ENCODE data around the gene CIDEC. TPM values are rescaled to one million over a fixed set of nuclear protein-coding genes. Genes with fewer than 3 reads are reported as not detected.
"Not testable (repeated sequence)": the region's sequence is repeated elsewhere in the genome, so short reads cannot be mapped to it uniquely, and the experiment has no call there.

The CIDEC gene
- total RNA-seq, 6 donors from 2014 or later, result not detected

DNA sequence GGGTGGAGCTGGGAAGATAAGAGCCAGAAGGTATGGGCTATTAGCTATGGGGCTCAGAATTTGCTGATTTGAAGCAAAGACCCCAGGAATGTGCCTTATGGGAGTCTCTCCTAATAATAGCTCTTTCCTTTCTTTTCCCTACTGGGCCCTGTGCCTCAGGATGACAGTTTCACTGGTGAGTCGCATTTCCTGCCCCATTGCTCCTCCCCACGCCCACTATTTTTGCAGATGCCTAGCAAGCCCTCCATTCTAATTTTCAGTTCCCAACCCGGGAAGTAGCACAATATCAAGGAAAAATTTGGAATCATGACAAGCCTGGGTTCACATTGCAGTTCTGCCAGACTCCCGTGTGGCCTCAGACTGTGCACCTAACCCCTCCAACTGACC, 23.2 kb upstream of the CIDEC start:
- H3K27me3 ChIP-seq, result no peaks in the 10 kb centered on the region
- peak overlapping the region in 3 of 4 donors; percentile 37 to 55 (median 48) for H3K4me3 ChIP-seq
- H3K36me3 ChIP-seq, result peaks cover 0 to 5% (median 0%) of the 10 kb centered on the region in 4 donors
- no peaks in the 10 kb centered on the region for H3K9me3 ChIP-seq
- ATAC-seq (ENCODE audit: low FRiP score in 2 of 2) (no peak), DNase-seq (no peak)
- H3K27ac ChIP-seq, result peak overlapping the region; percentile 47 to 80 (median 71)
- TF ChIP-seq EP300 (IDR thresholded peaks at IDR 0.05) (no peak), POLR2AphosphoS5 (IDR thresholded peaks at IDR 0.05) (no peak), POLR2A (IDR thresholded peaks at IDR 0.05) (no peak)
- TF ChIP-seq, protein P1, sequence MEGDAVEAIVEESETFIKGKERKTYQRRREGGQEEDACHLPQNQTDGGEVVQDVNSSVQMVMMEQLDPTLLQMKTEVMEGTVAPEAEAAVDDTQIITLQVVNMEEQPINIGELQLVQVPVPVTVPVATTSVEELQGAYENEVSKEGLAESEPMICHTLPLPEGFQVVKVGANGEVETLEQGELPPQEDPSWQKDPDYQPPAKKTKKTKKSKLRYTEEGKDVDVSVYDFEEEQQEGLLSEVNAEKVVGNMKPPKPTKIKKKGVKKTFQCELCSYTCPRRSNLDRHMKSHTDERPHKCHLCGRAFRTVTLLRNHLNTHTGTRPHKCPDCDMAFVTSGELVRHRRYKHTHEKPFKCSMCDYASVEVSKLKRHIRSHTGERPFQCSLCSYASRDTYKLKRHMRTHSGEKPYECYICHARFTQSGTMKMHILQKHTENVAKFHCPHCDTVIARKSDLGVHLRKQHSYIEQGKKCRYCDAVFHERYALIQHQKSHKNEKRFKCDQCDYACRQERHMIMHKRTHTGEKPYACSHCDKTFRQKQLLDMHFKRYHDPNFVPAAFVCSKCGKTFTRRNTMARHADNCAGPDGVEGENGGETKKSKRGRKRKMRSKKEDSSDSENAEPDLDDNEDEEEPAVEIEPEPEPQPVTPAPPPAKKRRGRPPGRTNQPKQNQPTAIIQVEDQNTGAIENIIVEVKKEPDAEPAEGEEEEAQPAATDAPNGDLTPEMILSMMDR (IDR thresholded peaks at IDR 0.05), result no peak
- H3K4me1 ChIP-seq, result peaks cover 3 to 30% (median 19%) of the 10 kb centered on the region in 4 donors
- 20 to 27% methylated on average over 4 of the region's 4 CpGs for WGBS, 2 donors

DNA sequence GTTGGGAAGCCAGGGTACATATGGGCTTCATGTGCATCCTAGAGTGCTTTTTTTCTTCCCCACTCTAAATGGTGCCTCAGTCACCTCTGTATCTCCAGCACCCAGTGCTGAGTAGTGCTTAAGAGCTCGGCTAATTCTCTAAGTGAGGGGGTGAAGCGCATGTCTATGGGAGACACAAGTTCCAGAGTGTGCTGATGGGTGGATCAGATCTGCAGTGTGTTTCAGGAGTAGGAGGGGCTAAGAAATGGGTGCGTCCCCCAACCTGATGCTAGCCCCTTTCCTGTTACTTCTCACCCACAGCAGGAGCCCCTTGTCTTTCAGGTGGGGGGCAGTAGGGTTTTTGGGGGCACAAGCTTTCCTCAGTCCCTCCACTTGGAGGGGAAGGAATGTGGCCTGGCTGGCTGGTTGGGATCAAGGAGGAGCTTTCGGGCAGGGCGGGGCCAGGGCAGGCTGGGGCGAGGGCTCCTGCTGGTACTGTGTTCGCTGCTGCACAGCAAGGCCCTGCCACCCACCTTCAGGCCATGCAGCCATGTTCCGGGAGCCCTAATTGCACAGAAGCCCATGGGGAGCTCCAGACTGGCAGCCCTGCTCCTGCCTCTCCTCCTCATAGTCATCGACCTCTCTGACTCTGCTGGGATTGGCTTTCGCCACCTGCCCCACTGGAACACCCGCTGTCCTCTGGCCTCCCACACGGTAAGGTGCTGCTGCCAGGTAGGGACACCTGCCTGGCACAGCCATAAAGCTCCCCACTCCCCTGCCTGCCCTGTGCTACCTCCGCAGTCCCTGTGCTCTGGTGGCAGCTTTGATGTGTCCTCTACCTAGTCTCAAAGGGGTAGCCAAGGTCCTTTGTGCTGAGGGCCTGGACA, 22.6 kb upstream of the CIDEC start, which contains the start of gene IL17RE:
Gene IL17RE (plus strand): TSS at position 477 of the 866 bp plus-strand sequence. CDS start 85 bp downstream, at position 562.
- ATAC-seq (ENCODE audit: low FRiP score in 2 of 2), result peak; percentile 59 to 84
- Histone ChIP-seq H3K4me1 (peaks cover 7 to 31% (median 23%) of the 10 kb centered on the region in 4 donors), H3K9me3 (no peaks in the 10 kb centered on the region), H3K27me3 (no peaks in the 10 kb centered on the region), H3K4me3 (peak within 1 kb of the TSS in 3 of 4 donors; percentile 37 to 55 (median 48)), H3K27ac (peak within 1 kb of the TSS; percentile 47 to 80 (median 71)), H3K36me3 (peaks cover 0 to 5% (median 0%) of the 10 kb centered on the region in 4 donors)
- peak; percentile 75 to 87 for DNase-seq
- WGBS, 2 donors, result 39 to 70% methylated on average over 11 to 13 of the region's 13 CpGs
- TF ChIP-seq POLR2AphosphoS5 (IDR thresholded peaks at IDR 0.05) (peak in 1 of 2 donors; percentile 27), EP300 (IDR thresholded peaks at IDR 0.05) (no peak), POLR2A (IDR thresholded peaks at IDR 0.05) (peak in 1 of 4 donors; percentile 66)

DNA sequence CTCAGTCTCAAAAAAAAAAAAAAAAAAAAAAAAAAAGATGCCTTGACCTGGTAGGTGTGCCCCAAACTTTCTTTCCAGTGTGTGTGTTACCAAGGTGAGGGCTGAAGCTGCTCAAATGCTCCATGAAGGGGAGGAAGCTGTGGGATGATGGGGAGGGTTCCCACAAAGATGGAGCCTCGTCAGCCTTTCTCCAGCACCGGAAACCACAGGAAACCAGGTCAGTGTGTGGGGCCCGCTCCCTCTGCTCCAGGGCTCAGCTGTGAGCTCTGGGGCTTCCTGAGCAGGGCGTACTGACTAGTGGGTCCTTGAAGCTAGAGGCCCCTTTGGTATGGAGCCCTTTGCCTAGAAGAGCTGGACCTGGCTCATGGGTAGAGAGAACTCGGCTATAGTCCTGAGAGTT, 21.9 kb upstream of the CIDEC start:
- Histone ChIP-seq H3K27ac (peak overlapping the region in 3 of 4 donors; percentile 47 to 70 (median 57)), H3K9me3 (no peaks in the 10 kb centered on the region), H3K4me1 (peaks cover 7 to 31% (median 27%) of the 10 kb centered on the region in 4 donors), H3K36me3 (no peaks in the 10 kb centered on the region), H3K27me3 (no peaks in the 10 kb centered on the region), H3K4me3 (no peak overlapping the region)
- ATAC-seq (ENCODE audit: low FRiP score in 2 of 2) (peak in 1 of 2 donors; percentile 1), DNase-seq (no peak)
- WGBS, 2 donors, result 45 to 82% methylated on average over 2 to 4 of the region's 5 CpGs
- TF ChIP-seq EP300 (IDR thresholded peaks at IDR 0.05) (no peak), POLR2A (IDR thresholded peaks at IDR 0.05) (no peak), POLR2AphosphoS5 (IDR thresholded peaks at IDR 0.05) (no peak)
- TF ChIP-seq, protein P1 (IDR thresholded peaks at IDR 0.05), result no peak

DNA sequence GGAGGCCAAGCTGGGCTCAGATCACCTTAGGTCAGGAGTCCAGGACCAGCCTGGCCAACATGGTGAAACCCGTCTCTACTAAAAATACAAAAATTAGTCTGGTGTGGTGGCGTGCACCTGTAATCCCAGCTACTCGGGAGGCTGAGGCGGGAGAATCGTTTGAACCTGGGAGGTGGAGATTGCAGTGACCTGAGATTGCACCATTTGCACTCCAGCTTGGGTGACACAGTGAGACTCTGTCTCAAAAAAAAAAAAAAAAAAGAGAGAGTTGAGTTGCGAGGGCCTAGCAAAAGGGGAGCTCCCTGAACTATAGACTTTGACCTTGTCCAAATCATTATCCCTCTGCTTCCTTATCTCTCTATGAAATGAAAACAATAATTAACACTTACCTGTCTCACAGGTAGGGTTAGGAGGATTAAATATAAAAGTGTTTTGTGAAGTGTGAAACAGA, 20.9 kb upstream of the CIDEC start:
- ATAC-seq (ENCODE audit: low FRiP score in 2 of 2); H3K27me3 ChIP-seq; H3K9me3 ChIP-seq; DNase-seq; H3K27ac ChIP-seq; H3K4me3 ChIP-seq; H3K36me3 ChIP-seq: not testable (repeated sequence)
- WGBS, 2 donors, result 93% methylated on average over 6 of the region's 6 CpGs
- peaks cover 7 to 31% (median 27%) of the 10 kb centered on the region in 4 donors for H3K4me1 ChIP-seq

DNA sequence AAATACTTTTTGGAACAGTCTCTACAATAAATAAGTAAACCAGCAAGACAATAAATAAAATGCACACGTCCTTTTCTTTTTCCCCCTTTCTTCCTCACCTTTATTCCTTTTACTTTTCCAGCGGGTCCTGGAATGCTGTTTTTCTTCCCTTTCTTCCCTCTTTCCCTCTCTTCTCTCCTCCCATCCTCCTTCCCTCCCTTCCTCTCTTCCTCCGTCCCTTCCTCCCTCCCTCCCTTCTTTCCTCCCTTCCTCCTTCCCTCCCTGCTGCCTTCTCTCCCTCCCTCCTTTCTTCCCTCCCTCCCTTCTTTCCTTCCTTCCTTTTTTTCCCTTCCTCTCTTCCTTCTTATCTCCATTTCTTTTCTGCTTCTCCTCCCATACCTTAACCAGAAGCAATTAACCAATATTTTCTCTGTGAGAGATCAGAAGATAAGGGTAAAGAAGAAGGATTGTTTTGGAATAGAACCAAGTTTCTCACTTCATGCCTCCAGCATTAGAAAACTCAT, 19.3 kb upstream of the CIDEC start:
- Histone ChIP-seq H3K27me3 (no peaks in the 10 kb centered on the region), H3K4me3 (no peak overlapping the region), H3K4me1 (peaks cover 7 to 31% (median 27%) of the 10 kb centered on the region in 4 donors), H3K36me3 (no peaks in the 10 kb centered on the region), H3K9me3 (no peaks in the 10 kb centered on the region), H3K27ac (no peak overlapping the region)
- 56 to 63% methylated on average over 3 of the region's 3 CpGs for WGBS, 2 donors
- TF ChIP-seq POLR2AphosphoS5 (IDR thresholded peaks at IDR 0.05) (no peak), POLR2A (IDR thresholded peaks at IDR 0.05) (no peak), EP300 (IDR thresholded peaks at IDR 0.05) (no peak)
- TF ChIP-seq, protein P1 (IDR thresholded peaks at IDR 0.05), result no peak
- ATAC-seq (ENCODE audit: low FRiP score in 2 of 2) (no peak), DNase-seq (no peak)
